K562 (cell line): ENCODE measurements around the gene AMDHD2. TPM values are rescaled to one million over a fixed set of nuclear protein-coding genes. Genes with fewer than 3 reads are reported as not detected.

ENCODE experiments used
- ADNP ChIP-seq: fragments of 200-800 bp; sonication (Bioruptor generic); IDR thresholded peaks from 2 replicates; pipeline ENCODE4 v1.6.1; 2016; ENCODE audit warnings: missing genetic modification characterization, missing compliant biosample characterization
- BMI1 ChIP-seq: fragments of 150-350 bp; IDR thresholded peaks from 2 replicates; pipeline ENCODE4 v1.6.1; 2014; ENCODE audit warnings: low read length
- C11orf30 ChIP-seq: fragments of 450-650 bp; IDR thresholded peaks from 2 replicates; pipeline ENCODE4 v1.6.1; 2016; ENCODE audit warnings: low read depth, mild to moderate bottlenecking
- CREM ChIP-seq: IDR thresholded peaks from 2 replicates; pipeline ENCODE4 v1.6.1; 2014; ENCODE audit warnings: antibody characterized with exemption, low read depth
- ETV1 ChIP-seq: fragments of 450-650 bp; conservative IDR thresholded peaks from 2 replicates; pipeline ENCODE4 v1.6.1; 2016; ENCODE audit warnings: missing genetic modification characterization, control low read depth, low read depth, missing compliant biosample characterization
- GABPA ChIP-seq: fragments of 200-800 bp; sonication (Bioruptor generic); conservative IDR thresholded peaks from 2 replicates; pipeline ENCODE4 v1.6.1; 2016; ENCODE audit warnings: low read depth, missing genetic modification characterization, missing compliant biosample characterization
- HEY1 ChIP-seq: fragments of 250-450 bp; sonication (Bioruptor Pico); IDR thresholded peaks from 2 replicates; pipeline ENCODE4 v1.5.0; 2020; ENCODE audit warnings: mild to moderate bottlenecking, moderate library complexity, borderline replicate concordance
- HNRNPL ChIP-seq: fragments of 200-400 bp; formaldehyde crosslinking; IDR thresholded peaks from 2 replicates; pipeline ENCODE4 v1.6.1; 2017; ENCODE audit warnings: low read depth, mild to moderate bottlenecking, low read length
- PHF8 ChIP-seq: fragments of 200-600 bp; sonication (generic); IDR thresholded peaks from 2 replicates; pipeline ENCODE4 v1.6.1; 2012; ENCODE audit warnings: mixed run types, mild to moderate bottlenecking, inconsistent platforms, low read length, moderate library complexity, borderline replicate concordance
- SAP30 ChIP-seq: fragments of 200-600 bp; sonication (generic); IDR thresholded peaks from 2 replicates; pipeline ENCODE4 v1.6.1; 2012; ENCODE audit warnings: borderline replicate concordance, low read depth, mild to moderate bottlenecking, moderate library complexity, low read length, control low read depth, inconsistent platforms; ENCODE audit not compliant: insufficient read depth, poor library complexity, severe bottlenecking
- SIN3B ChIP-seq: fragments of 450-650 bp; IDR thresholded peaks from 2 replicates; pipeline ENCODE4 v1.6.1; 2017; ENCODE audit warnings: low read depth, mild to moderate bottlenecking, moderate library complexity
- SP2 ChIP-seq: IDR thresholded peaks from 2 replicates; pipeline ENCODE4 v1.6.1; 2011; ENCODE audit warnings: mild to moderate bottlenecking, low read depth, low read length, moderate library complexity; ENCODE audit not compliant: poor library complexity, severe bottlenecking; ENCODE audit errors: extremely low read depth
- polyA plus RNA-seq, 8 experiments: library from polyadenylated mRNA; depleted of rRNA in 4 of 8; stranded (reverse) in 5 of 8; unstranded in 3 of 8; fragments of >200 nt; fragmentation: Nextera tagmentation in 2 of 8; fragmentation: Illumina TruSeq in 1 of 8; extraction: Ambion mirVana in 2 of 8; extraction: Trizol in 1 of 8; gene quantifications; 2 replicates each; pipeline versions ENCODE4 v1.2.1 to v1.2.3, GENCODE V29; 2011 to 2014; ENCODE audit warnings: inconsistent platforms in 1 of 8, missing spikeins in 1 of 8
- total RNA-seq, 7 experiments: library from RNA; depleted of rRNA in 6 of 7; stranded (reverse); fragments of >200 nt in 6 of 7; fragmentation: Illumina TruSeq in 2 of 7; extraction: Trizol in 2 of 7; gene quantifications; 2 replicates each; pipeline versions ENCODE4 v1.2.1 to v1.2.3, GENCODE V29; 2011 to 2021; ENCODE audit warnings: low replicate concordance in 1 of 7
- TF ChIP-seq, protein P1 (sequence below): sonication (generic); formaldehyde crosslinking; IDR thresholded peaks from 2 replicates; pipeline ENCODE4 v1.4.0; 2020; ENCODE audit warnings: mild to moderate bottlenecking, missing genetic modification reagents
- TF ChIP-seq, protein P2 (sequence below), 2 experiments: IDR thresholded peaks; 2 replicates each; pipeline ENCODE4 v1.6.1; 2011; ENCODE audit warnings: borderline replicate concordance in 1 of 2, control low read depth in 1 of 2, low read depth in 1 of 2, low read length in 1 of 2, mild to moderate bottlenecking in 1 of 2, mixed read lengths in 1 of 2, moderate library complexity in 1 of 2; ENCODE audit not compliant: insufficient read depth in 1 of 2, insufficient read length in 1 of 2, poor library complexity in 1 of 2, severe bottlenecking in 1 of 2; ENCODE audit errors: extremely low read depth in 1 of 2
- TF ChIP-seq, protein P3 (sequence below): sonication (generic); formaldehyde crosslinking; IDR thresholded peaks from 2 replicates; pipeline ENCODE4 v1.8.0; 2022; ENCODE audit warnings: mild to moderate bottlenecking, missing genetic modification reagents, borderline replicate concordance

The AMDHD2 gene
- total and polyA plus RNA-seq, 9 of the 15 experiments (the other 6 are each of a cell fraction or from before 2014, with no cell fraction given), result 0.38 to 56.9 (median 18.3) TPM; not detected in 1

DNA sequence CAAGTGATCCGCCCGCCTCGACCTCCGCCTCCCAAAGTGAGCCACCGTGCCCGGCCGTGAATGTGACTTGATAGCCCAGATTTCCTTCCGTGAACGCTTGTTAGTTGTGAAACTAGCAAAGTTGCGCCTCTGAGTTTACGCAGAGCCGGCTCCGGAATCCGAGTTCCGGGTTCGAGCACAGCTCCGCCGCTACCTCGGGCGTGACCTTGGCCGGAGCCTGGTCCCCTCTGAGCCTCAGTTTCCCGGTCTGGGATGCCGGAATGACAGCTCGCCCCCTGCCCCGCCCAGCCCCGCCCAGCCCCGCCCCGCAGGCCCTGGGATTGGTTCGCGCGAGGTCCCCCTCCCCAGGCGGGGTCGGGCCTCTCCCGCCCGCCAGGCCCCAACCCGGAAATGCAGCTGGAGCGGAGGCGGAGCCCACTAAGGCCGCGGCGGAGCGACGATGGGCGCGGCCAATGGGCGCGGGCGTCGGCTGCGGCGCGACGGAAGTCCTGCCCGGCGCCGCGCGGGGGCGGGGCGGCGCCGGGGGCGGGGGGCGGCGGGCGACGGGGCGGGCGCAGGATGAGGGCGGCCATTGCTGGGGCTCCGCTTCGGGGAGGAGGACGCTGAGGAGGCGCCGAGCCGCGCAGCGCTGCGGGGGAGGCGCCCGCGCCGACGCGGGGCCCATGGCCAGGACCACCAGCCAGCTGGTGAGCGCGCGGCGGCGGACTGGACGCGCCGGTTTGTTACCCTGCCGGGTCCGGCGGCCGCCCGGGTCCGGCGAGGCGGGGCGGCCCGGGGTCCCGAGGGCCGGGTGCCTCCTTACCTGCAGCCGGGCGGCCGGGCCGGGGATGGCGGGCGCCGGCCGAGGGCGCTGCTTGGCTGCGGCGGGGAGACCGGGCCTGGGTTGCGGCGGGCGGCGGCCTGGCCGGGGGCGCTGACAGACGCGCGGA, 17.5 kb downstream of the AMDHD2 start, which contains the start of gene PDPK1 (continued):
- TF ChIP-seq SIN3B (peak; percentile 74), ADNP (peak; percentile 11; the same call in 1 of the 2 replicates), PHF8 (peak; percentile 81; the same call in 1 of the 2 replicates), GABPA (peak; percentile 97), C11orf30 (no peak), BMI1 (no peak), SP2 (peak; percentile 55), ETV1 (tag) (no peak), CREM (peak; percentile 86), SAP30 (peak; percentile 35), HEY1 (no peak), HNRNPL (no peak)
- TF ChIP-seq, protein P1, sequence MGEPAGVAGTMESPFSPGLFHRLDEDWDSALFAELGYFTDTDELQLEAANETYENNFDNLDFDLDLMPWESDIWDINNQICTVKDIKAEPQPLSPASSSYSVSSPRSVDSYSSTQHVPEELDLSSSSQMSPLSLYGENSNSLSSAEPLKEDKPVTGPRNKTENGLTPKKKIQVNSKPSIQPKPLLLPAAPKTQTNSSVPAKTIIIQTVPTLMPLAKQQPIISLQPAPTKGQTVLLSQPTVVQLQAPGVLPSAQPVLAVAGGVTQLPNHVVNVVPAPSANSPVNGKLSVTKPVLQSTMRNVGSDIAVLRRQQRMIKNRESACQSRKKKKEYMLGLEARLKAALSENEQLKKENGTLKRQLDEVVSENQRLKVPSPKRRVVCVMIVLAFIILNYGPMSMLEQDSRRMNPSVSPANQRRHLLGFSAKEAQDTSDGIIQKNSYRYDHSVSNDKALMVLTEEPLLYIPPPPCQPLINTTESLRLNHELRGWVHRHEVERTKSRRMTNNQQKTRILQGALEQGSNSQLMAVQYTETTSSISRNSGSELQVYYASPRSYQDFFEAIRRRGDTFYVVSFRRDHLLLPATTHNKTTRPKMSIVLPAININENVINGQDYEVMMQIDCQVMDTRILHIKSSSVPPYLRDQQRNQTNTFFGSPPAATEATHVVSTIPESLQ (CRISPR knock-in tag), result no peak
- TF ChIP-seq, protein P2, sequence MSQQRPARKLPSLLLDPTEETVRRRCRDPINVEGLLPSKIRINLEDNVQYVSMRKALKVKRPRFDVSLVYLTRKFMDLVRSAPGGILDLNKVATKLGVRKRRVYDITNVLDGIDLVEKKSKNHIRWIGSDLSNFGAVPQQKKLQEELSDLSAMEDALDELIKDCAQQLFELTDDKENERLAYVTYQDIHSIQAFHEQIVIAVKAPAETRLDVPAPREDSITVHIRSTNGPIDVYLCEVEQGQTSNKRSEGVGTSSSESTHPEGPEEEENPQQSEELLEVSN (IDR thresholded peaks at IDR 0.05; ENCODE audit: borderline replicate concordance in 1 of 2, extremely low read depth in 1 of 2, insufficient read depth in 1 of 2, insufficient read length in 1 of 2, low read depth in 1 of 2, low read length in 1 of 2, poor library complexity in 1 of 2, severe bottlenecking in 1 of 2), result peak in 1 of 2 experiments; percentile 0
- TF ChIP-seq, protein P3, sequence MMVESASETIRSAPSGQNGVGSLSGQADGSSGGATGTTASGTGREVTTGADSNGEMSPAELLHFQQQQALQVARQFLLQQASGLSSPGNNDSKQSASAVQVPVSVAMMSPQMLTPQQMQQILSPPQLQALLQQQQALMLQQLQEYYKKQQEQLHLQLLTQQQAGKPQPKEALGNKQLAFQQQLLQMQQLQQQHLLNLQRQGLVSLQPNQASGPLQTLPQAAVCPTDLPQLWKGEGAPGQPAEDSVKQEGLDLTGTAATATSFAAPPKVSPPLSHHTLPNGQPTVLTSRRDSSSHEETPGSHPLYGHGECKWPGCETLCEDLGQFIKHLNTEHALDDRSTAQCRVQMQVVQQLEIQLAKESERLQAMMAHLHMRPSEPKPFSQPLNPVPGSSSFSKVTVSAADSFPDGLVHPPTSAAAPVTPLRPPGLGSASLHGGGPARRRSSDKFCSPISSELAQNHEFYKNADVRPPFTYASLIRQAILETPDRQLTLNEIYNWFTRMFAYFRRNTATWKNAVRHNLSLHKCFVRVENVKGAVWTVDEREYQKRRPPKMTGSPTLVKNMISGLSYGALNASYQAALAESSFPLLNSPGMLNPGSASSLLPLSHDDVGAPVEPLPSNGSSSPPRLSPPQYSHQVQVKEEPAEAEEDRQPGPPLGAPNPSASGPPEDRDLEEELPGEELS (CRISPR knock-in tag), result 0 out of 2 replicates have a peak, but pooled peaks have one; percentile 58
